ENCODE results near the gene TMEM19.

GRCh38 chr12:71749666-71750065 lies 63.8 kb downstream of the TMEM19 start:
- no peak for TF ChIP-seq TBP (IDR thresholded peaks at IDR 0.05; ENCODE audit: low read depth, low read length)
- TF ChIP-seq POLR2AphosphoS5 (IDR thresholded peaks at IDR 0.05; ENCODE audit: low read depth, low read length): no peak
- TF ChIP-seq, protein P1, sequence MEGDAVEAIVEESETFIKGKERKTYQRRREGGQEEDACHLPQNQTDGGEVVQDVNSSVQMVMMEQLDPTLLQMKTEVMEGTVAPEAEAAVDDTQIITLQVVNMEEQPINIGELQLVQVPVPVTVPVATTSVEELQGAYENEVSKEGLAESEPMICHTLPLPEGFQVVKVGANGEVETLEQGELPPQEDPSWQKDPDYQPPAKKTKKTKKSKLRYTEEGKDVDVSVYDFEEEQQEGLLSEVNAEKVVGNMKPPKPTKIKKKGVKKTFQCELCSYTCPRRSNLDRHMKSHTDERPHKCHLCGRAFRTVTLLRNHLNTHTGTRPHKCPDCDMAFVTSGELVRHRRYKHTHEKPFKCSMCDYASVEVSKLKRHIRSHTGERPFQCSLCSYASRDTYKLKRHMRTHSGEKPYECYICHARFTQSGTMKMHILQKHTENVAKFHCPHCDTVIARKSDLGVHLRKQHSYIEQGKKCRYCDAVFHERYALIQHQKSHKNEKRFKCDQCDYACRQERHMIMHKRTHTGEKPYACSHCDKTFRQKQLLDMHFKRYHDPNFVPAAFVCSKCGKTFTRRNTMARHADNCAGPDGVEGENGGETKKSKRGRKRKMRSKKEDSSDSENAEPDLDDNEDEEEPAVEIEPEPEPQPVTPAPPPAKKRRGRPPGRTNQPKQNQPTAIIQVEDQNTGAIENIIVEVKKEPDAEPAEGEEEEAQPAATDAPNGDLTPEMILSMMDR (IDR thresholded peaks at IDR 0.05; ENCODE audit: control extremely low read depth in 1 of 3, insufficient read depth in 1 of 3, low read depth in 1 of 3, low read length in 3 of 3): no peak
- TF ChIP-seq YY1 (IDR thresholded peaks at IDR 0.05; ENCODE audit: low read depth, low read length): no peak
- no peak for TF ChIP-seq RAD21 (IDR thresholded peaks at IDR 0.05 in 1 of 2, conservative IDR thresholded peaks at IDR 0.05 in 1 of 2; ENCODE audit: low read depth in 2 of 2, low read length in 2 of 2)
- TF ChIP-seq EZH2 (IDR thresholded peaks at IDR 0.05; ENCODE audit: low read depth, low read length, severe bottlenecking): no peak
- TF ChIP-seq POLR2A (IDR thresholded peaks at IDR 0.05; ENCODE audit: control extremely low read depth in 1 of 2, low read depth in 2 of 2, low read length in 2 of 2): no peak
- TF ChIP-seq NRF1 (IDR thresholded peaks at IDR 0.05; ENCODE audit: low read depth, low read length): no peak
- TF ChIP-seq EP300 (IDR thresholded peaks at IDR 0.05; ENCODE audit: borderline replicate concordance in 1 of 2, low read depth in 2 of 2, low read length in 2 of 2): no peak
- TF ChIP-seq, protein P2, sequence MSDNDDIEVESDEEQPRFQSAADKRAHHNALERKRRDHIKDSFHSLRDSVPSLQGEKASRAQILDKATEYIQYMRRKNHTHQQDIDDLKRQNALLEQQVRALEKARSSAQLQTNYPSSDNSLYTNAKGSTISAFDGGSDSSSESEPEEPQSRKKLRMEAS (IDR thresholded peaks at IDR 0.05): no peak
- no peak for TF ChIP-seq ZNF274 (IDR thresholded peaks at IDR 0.05; ENCODE audit: borderline replicate concordance, extremely low read depth, low read length)

Measured in H1 (cell line).